Breast epithelium (tissue), 4 donors: Measurements from ENCODE around the gene BHLHE41. TPM values are rescaled to one million over a fixed set of nuclear protein-coding genes. Genes with fewer than 3 reads are reported as not detected.

ENCODE experiments used
- DNase-seq, 2 donors: peaks; one replicate each; pipeline ENCODE4 v3.0.0-alpha.2; 2019; ENCODE audit warnings: low spot score in 2 of 2
- H3K27ac ChIP-seq, 2 donors: fragments of 200-600 bp; sonication (generic) in 1 of 2; one replicate each; pipeline ENCODE4 v1.5.1; 2016 to 2019; ENCODE audit warnings: mild to moderate bottlenecking in 1 of 2
- H3K27me3 ChIP-seq, 2 donors: fragments of 200-600 bp; sonication (generic) in 1 of 2; one replicate each; pipeline versions ENCODE4 v1.5.1 to v1.6.0; 2017 to 2019; ENCODE audit warnings: control low read depth in 1 of 2, mild to moderate bottlenecking in 1 of 2
- H3K36me3 ChIP-seq: fragments of 200-600 bp; one replicate; pipeline ENCODE4 v1.5.1; 2019
- H3K4me1 ChIP-seq, 2 donors: fragments of 200-600 bp; sonication (generic); one replicate each; pipeline ENCODE4 v1.5.1; 2016 to 2019; ENCODE audit warnings: control low read depth in 1 of 2
- H3K4me3 ChIP-seq, 3 donors: fragments of 200-600 bp; sonication (generic); 1 replicate in 2 of 3; 2 replicates in 1 of 3; pipeline ENCODE4 v1.5.1; 2016 to 2019; ENCODE audit warnings: mild to moderate bottlenecking in 3 of 3, moderate library complexity in 2 of 3
- H3K9me3 ChIP-seq, 2 donors: fragments of 200-600 bp; sonication (generic) in 1 of 2; one replicate each; pipeline ENCODE4 v1.5.1; 2016 to 2019; ENCODE audit warnings: control low read depth in 1 of 2
- POLR2A ChIP-seq: fragments of 450-650 bp; IDR thresholded peaks from one replicate; pipeline ENCODE4 v1.6.1; 2016; ENCODE audit warnings: antibody characterized with exemption, mild to moderate bottlenecking, moderate library complexity
- POLR2AphosphoS5 ChIP-seq, 3 donors: sonication (generic); formaldehyde crosslinking; IDR thresholded peaks; one replicate each; pipeline ENCODE4 v1.6.1; 2017; ENCODE audit warnings: antibody characterized with exemption in 3 of 3
- intact Hi-C: fragments of 100-400 bp; cut with DNase I; formaldehyde crosslinking; loops from one replicate; pipeline ENCODE4 v1.15.1; 2023; ENCODE audit warnings: low total_unique reads
- total RNA-seq, 3 donors: library from RNA; depleted of rRNA; stranded (reverse); fragments of >200 nt; gene quantifications; one replicate each; pipeline ENCODE4 v1.1.0, GENCODE V29; 2016
- TF ChIP-seq, protein P1 (sequence below), 3 donors: fragments of 450-650 bp; IDR thresholded peaks; one replicate each; pipeline ENCODE4 v1.5.1; 2016 to 2017; ENCODE audit warnings: antibody characterized with exemption in 3 of 3, mild to moderate bottlenecking in 3 of 3, moderate library complexity in 3 of 3

The BHLHE41 gene
- total RNA-seq, 3 donors from 2014 or later: 5.6 to 29.7 (median 9.2) TPM

DNA sequence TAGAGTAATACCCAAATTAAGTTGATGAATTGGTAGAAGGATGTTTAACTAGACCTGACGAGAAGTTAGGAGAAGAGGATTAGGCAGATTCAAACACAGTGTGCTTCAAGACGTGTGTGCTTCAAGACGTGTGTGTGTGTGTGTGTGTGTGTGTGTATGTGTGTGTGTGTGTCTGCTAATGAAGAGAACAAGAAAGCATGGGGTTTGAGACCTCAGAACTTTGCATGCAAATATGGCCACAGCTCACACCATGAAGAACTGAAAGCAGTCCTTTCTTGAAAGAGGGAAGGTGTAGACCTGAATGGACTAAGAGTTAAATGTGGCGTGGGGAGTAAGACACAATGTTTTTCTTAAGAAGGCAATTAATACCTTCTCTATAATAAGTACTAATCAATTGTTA, 38.1 kb upstream of the BHLHE41 start:
- Histone ChIP-seq H3K36me3 (no peaks in the 10 kb centered on the region), H3K9me3 (no peaks in the 10 kb centered on the region), H3K4me1 (no peaks in the 10 kb centered on the region), H3K4me3 (no peak overlapping the region), H3K27ac (no peak overlapping the region), H3K27me3 (no peaks in the 10 kb centered on the region)
- intact Hi-C loops: no loop called here
- DNase-seq: no peak
- TF ChIP-seq, protein P1, sequence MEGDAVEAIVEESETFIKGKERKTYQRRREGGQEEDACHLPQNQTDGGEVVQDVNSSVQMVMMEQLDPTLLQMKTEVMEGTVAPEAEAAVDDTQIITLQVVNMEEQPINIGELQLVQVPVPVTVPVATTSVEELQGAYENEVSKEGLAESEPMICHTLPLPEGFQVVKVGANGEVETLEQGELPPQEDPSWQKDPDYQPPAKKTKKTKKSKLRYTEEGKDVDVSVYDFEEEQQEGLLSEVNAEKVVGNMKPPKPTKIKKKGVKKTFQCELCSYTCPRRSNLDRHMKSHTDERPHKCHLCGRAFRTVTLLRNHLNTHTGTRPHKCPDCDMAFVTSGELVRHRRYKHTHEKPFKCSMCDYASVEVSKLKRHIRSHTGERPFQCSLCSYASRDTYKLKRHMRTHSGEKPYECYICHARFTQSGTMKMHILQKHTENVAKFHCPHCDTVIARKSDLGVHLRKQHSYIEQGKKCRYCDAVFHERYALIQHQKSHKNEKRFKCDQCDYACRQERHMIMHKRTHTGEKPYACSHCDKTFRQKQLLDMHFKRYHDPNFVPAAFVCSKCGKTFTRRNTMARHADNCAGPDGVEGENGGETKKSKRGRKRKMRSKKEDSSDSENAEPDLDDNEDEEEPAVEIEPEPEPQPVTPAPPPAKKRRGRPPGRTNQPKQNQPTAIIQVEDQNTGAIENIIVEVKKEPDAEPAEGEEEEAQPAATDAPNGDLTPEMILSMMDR (IDR thresholded peaks at IDR 0.05): no peak
- TF ChIP-seq POLR2A (no peak), POLR2AphosphoS5 (IDR thresholded peaks at IDR 0.05) (no peak)

DNA sequence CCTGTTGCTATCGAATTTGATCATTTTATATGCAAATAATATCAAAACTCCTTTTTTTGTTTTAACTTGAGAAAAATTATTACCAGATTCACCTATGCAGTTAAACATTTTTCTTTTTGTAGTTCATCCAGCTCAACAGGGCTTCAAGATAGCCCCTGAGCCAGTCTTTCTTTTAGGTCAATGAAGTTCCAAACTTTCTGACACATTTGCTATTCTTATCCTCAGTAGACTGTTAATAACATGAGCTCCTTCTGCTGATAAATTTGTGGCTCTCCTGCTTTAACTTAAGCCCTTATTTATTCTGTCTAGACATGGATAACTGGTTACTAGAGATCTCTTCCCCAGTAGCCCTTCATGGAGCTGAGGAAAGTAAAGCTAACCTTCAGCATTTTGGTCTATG, 37.3 kb upstream of the BHLHE41 start:
- no peaks in the 10 kb centered on the region for H3K27me3 ChIP-seq
- intact Hi-C loops: no loop called here
- no peaks in the 10 kb centered on the region for H3K4me1 ChIP-seq
- no peak overlapping the region for H3K27ac ChIP-seq
- no peak overlapping the region for H3K4me3 ChIP-seq
- TF ChIP-seq, protein P1 (IDR thresholded peaks at IDR 0.05): no peak
- no peaks in the 10 kb centered on the region for H3K36me3 ChIP-seq
- no peak for DNase-seq
- H3K9me3 ChIP-seq: no peaks in the 10 kb centered on the region

DNA sequence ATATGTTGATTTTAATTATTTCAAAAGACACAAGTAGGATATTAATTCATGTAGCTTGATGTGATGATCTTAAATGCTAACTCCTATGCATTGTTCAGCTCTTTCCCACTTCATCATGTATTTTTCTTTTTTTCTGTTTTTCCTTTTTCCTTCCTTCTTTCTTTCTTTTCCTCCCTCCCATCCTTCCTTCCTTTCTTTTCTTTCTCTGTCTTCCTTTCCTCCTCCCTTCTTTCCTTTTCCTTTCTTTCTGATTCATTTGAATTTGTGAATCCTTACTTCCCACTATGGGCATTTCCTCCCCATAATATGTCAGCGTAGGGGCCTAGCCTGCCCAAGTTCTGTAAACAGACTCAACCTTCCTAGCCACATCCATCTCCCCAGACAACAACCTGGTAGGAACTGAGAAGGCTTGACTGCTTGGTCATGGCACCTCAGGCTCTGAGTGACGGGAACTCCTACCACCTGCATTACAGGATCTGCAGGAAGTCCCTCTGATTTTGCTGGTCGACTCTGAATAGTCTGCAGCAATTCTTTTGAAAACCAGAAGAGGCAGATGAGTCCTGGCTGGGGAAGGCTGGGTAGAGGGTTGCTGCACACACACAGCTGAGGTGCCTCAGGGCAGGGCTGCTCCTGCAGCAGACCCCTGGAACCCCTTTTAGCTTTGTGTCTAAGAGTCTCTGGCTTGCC, 33.4 kb upstream of the BHLHE41 start:
- no peaks in the 10 kb centered on the region for H3K27me3 ChIP-seq
- no peaks in the 10 kb centered on the region for H3K36me3 ChIP-seq
- intact Hi-C loops: no loop called here
- DNase-seq: no peak
- no peaks in the 10 kb centered on the region for H3K4me1 ChIP-seq
- no peaks in the 10 kb centered on the region for H3K9me3 ChIP-seq
- TF ChIP-seq POLR2AphosphoS5 (IDR thresholded peaks at IDR 0.05): no peak
- TF ChIP-seq, protein P1 (IDR thresholded peaks at IDR 0.05): no peak
- no peak for TF ChIP-seq POLR2A
- H3K4me3 ChIP-seq: no peak overlapping the region
- no peak overlapping the region for H3K27ac ChIP-seq

DNA sequence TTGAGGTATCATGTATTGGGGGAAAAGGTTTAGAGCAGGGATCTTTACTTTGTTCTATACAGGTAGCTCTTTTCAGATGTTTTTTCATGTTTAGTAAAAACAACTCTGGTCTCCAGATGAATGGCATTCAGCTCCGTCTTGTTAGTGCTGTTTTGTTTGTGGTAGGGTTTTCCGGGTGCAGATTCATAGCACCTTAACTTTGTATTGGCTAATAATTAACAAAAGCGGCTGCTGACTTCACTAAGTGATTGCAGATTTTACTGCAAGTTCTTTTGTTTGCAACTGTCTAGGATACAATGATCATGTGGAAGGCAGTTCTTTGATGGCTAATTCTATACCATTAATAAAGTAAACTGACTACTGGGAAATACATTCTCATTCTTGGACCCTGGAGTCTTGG, 32.2 kb upstream of the BHLHE41 start:
- no peak overlapping the region for H3K4me3 ChIP-seq
- H3K4me1 ChIP-seq: no peaks in the 10 kb centered on the region
- no peaks in the 10 kb centered on the region for H3K9me3 ChIP-seq
- no peaks in the 10 kb centered on the region for H3K27me3 ChIP-seq
- no peak overlapping the region for H3K27ac ChIP-seq
- TF ChIP-seq, protein P1 (IDR thresholded peaks at IDR 0.05): no peak
- no peak for TF ChIP-seq POLR2A
- no peak for TF ChIP-seq POLR2AphosphoS5 (IDR thresholded peaks at IDR 0.05)
- no peaks in the 10 kb centered on the region for H3K36me3 ChIP-seq
- DNase-seq: no peak
- intact Hi-C loops: no loop called here

DNA sequence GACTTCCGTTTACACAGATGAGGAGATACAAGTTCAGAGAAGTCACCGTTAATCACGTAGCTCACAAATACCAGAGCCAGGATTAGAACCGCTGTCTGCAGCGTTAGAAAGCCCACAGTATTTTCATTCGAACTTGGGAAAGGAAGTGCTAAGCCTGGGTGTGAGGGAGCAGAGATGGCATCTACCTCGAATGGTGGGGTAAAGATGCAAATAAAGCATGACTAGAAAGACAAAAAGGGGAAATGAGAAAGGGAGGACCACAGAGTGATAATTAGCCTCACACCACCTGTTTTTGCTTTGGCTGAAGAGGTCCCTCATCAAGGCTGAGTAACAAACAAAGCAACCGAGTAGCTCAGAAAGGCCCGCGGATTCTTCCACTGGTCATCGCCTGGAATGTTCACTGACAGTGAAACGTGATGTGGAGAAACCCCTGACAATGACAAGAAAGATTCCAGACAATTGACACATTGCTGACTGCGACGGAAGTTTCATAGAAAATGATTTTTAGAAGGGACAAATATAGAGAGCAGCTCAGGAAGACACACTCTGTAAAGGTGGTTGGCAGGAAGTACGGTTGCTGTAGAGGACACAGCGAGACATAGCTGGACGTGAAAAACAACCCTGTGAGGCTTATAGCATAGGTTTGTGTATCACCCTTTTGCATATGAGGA, 31.5 kb upstream of the BHLHE41 start:
- Histone ChIP-seq H3K27ac (no peak overlapping the region), H3K9me3 (no peaks in the 10 kb centered on the region)
- intact Hi-C loops: no loop called here

More for the DNA sequence above, 31.5 kb upstream of the BHLHE41 start:
- DNase-seq: no peak
- no peak overlapping the region for H3K4me3 ChIP-seq
- H3K27me3 ChIP-seq: no peaks in the 10 kb centered on the region
- no peak for TF ChIP-seq POLR2AphosphoS5 (IDR thresholded peaks at IDR 0.05)
- TF ChIP-seq, protein P1 (IDR thresholded peaks at IDR 0.05): no peak
- H3K36me3 ChIP-seq: no peaks in the 10 kb centered on the region
- H3K4me1 ChIP-seq: no peaks in the 10 kb centered on the region
